GM18517 (cell line): ENCODE data around the gene SHANK3.

Experiments used
- ATAC-seq: cut with Tn5 transposase; IDR thresholded peaks from one replicate; pipeline ENCODE4 v1.9.1; 2021; ENCODE audit warnings: mild to moderate bottlenecking, moderate library complexity; ENCODE audit not compliant: unreplicated experiment

SHANK3 gene

DNA sequence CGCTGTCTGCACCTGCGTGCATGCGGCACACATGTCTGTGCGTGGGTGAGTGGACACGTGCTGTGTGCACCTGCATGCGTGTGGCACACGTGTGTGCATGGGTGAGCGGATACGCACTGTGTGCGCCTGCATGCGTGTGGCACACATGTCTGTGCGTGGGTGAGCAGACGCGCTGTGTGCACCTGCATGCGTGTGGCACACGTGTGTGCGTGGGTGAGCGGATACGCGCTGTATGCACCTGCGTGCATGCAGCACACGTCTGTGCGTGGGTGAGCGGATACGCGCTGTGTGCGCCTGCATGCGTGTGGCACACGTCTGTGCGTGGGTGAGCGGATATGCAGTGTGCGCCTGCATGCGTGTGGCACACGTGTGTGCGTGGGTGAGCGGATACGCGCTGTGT lies 38.3 kb downstream of the SHANK3 start:
- ATAC-seq = no peak

DNA sequence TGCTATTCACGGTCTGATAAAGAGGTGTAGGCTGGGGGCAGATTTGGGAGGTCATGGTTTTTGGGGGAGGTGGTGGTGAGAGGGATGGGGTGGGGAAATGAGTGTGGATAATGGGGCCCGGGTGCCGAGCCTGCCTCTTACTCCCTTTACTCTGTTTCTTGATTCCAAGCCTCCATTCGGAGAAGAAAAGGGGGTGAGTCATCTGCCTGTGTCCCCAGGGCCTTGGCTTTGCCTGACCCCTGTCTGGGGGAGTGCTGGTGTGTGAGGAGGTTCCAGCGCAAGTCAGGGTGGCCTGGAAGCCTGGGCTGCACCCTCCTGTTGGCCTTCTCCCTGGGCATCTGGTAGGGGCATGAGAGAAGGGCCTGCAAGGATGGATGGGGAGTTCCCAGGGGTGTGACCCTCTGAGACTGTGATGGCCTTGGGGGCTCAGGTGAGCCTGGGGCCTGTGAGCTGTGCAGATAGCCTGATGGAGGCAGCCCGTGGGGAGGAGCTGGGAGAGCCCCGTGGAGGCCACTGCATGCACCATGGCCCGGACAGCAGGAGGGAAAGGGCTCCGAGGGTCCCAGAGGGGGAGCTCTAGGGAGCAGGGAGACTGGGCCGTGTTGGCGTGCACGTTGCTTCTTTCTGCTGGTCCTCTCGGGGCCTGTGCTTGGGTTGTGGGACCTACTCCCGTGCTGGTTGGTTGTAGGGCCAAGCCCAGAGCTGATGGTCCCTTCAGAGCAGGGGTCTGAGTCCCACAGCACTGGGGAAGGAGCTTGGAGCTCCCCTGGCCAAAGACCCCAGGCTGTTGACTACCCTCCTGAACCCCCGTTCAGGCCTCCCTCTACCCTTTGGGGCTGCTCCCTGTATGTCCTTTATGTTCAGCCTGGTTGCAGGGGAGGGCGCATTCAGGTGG lies 39.1 kb downstream of the SHANK3 start:
- ATAC-seq = no peak

DNA sequence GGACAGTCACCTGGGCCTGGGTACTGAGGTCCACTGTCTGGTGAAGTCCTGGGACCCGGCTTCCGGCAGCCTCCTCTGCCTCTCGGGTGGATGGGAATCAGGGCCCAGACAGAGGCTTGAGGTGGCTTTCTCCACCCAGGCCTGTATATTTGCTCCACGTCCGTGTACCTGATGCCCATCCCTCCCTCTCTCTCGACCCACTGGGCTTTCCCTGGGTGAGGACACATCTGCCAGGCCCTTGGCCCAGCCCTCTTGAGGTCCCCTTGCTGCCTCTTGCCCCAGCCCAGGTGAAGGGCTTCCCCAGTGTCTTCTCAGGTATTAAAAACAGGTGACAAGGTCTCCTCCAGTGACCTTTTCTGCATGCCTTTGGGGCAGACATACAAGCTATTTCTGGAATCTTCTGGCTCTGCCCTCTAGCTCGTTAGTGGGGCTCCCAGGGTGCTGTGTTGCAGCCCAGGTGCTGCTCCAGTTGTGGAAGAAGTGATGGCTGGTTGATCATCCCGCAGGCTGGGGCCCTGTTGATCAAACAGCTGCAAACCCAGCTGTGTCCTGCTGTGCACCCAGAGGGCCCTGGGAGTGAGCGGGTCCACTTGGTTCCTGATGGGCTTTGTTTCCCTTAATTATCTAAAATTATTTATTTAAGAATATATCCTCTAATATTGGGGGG lies 39.9 kb downstream of the SHANK3 start:
- ATAC-seq = no peak

DNA sequence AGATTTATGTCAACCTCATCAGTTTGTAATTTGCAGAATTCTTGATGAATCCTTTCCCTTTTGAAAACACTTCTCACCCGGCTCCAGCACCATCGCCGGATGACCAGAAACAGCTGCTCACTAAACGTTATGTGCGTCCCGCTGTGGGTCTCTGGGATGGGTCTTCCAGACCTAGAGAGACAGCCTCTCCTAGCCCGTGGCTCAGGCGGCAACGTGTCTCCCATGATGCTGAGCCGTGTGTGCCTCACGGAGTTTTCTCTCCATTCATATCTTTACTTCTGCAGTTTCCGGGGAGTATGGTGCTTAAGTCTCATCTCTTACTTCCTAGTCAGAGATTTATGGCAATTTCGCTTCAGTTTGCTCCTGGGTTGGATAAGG lies 40.4 kb downstream of the SHANK3 start:
- no peak for ATAC-seq

DNA sequence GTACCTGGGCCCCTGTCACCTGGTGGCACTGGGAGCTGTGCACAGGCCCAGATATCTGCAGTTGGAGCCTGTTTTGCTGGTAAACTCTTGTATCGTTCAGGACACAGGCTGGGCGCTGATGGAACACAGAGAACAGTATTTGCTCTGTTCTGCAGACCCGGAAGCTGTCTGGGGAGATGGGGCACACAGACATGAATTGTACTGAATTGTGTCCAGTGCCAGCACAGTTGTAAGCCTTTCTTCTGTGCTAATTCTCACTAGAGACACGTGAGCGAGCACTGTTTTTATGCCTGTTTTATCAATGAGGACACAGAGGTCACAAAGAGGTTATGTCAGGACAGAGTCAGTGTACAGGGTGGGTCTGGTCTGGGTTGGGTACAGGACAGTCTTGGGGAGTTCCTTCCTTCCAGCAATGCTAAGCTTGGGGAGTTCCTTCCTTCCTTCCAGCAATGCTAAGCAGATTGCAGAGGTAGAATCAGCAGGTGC lies 41.0 kb downstream of the SHANK3 start:
- no peak for ATAC-seq

DNA sequence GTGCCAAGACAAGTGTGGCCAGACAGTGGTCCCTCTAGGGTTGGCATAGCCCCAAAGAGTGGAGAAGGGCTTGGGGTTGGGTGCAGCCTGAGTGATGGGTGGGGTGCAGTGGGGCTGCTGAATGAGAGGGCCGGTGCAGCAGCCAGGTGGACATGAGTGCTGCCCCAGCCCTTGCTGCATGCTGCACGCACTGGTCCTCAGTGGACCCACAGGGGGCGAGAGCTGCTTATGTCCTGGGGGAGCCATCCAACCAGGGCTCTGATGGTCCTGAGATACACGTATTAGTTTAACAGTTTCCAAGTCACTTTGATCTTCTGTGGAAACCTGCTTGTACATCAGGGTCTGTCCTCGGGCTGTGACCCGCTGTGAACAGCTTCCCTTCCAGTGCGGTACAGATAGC lies 41.5 kb downstream of the SHANK3 start:
- ATAC-seq = no peak

DNA sequence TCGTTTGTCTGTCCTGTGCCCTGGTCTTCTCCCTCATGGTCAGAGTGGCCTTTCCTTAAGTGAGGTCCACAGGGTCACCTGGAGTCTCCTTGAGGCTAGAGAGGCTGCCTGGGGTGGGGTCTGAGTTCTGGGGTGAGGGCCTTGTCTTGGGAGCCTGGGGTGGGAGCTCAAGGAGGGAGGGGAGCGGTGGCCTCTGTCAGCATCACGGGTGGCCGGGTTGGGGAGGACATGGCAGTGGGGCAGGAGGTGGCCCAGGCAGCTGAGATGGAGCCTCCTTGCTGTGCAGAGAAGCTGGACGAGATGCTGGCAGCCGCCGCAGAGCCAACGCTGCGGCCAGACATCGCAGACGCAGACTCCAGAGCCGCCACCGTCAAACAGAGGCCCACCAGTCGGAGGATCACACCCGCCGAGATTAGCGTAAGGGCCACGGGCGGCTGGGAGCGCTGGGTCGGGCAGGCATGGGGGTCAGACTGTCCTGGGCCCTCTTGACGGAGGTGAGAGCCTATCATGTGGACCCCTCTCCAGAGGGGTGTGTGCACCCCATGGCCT lies 42.1 kb downstream of the SHANK3 start:
- no peak for ATAC-seq

DNA sequence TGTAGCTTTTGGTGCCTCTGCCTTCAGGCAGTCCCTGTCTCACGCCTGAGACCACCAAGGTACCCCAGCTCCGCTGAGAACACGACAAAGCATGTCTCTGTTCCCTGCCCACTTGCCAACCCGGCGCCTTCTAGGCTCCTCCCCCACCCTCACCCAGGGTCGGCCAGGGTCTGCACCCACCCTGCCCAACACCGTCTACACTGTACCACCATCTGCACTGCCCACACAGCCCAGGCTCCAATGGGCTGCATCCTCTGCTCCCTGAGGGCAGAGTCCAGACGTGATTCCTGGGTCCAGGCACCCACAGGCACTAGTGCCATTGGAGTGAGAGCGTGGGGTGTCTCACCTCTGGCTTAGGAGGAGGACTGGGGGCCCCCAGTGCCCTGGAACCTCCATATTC lies 42.6 kb downstream of the SHANK3 start:
- no peak for ATAC-seq

DNA sequence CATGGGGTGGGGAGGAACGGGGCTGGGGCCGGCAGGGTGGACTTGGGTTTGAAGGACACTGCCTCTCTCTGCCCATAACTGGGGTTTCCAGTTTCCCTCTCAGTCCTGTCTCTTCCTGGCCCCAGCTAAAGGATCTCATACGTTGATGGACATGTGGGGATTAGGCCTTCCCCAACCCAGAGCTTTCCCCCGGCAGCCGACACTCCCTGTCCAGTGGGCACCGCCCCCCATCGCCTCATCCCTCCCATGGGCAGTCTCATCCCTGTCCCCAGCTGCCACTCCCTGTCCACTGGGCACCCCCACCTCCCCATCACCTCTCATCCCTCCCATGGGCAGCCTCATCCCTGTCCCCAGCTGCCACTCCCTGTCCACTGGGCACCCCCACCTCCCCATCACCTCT lies 43.2 kb downstream of the SHANK3 start:
- ATAC-seq = no peak

DNA sequence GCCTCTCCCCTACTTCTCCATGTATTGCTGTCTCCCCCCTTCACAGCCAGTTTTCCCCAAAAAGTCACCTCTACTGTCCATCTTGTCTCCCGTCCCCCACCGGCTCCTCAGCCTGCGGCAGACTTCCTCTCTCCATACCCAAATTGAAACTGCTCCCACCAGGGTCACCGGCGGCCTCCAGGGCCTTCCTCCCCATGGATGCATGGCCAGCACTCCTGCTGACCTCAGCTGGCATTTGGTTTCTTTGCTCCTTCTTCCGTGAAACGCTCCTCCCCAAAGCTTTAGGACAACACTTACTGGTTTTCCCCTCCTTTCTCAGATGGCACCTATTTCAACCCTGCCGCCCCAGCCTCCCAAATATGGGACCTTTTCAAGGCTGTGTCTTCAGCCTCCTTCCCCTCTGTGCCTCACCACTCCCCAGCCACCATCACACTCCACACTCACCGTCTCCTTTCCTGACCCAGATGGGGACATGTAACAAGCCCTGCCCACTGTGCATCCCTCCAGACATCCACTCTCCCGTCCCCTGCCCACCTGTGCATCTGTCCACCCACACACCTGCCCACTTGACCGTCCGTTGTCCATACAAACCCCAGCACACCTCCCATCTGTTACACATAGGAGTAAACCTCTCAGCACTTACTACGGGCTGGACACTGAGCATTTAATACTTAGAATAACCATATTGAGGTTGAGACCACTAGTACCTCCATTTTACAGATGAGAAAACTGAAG lies 43.8 kb downstream of the SHANK3 start:
- no peak for ATAC-seq

DNA sequence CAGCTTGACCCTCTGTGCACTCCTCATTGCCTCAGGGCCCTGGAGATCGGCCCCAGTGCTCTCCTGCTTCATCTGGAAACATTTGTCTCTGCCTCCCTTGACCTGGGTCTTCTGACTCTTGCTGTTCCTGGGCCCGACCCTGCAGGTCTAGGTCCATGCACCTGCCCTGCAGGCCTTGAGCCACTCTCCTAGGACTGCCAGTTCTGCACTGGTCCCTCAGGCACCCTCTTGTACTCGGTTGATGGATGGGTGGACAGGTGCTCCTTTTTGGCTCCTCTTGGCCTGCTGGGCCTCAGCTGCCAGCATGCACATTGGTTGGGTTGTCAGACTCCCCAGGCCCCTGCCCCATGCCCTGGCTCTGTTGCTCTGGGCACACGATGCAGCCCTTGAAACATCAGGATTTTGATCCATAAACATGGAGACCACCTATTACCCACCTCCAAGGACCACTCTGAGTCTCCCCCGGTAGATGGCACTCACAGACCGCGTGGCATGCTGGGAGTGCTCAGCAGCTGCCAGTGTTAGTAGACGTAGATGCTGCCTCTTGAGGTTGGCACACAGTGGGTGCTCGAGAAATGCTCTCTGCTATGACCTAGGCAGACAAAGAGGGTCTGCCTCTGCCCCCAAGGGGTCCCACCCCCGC lies 45.2 kb downstream of the SHANK3 start:
- ATAC-seq = no peak

DNA sequence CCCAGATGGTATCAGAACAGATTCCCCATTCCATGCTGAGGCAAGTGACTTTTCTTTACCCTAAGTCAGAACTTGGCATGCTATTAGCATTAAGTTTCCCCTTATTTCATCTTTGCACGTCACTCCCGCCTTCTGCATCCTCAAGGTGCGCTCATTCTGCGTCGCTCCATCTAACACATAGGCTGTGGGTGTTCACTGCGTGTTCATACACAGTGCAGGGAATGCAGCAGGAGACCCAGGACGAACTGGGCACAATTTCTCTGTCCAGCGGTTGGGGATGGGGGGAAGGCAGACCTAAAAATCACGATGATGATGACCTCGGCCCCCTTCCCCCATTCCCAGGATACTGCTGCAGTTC lies 45.7 kb downstream of the SHANK3 start:
- no peak for ATAC-seq

DNA sequence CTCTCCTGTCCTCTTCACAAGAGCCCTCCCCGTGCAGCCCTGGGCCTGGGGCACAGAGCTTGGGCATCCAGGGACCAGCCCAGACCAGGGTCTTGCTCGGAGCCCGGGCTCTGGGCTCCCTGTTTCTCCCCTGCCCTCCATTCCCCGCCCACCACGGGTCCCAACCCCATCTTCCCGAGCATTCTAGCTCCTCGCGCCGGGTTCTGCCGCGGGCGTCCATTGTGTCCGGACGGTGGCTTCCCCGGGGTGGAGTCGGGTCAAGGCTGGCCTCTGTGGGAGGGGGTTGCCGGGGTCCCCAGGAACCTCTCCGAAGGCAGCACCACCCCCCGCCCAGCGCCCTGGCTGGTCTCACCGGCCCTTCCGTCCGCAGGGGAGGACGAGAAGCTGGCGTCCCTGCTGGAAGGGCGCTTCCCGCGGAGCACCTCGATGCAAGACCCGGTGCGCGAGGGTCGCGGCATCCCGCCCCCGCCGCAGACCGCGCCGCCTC lies 47.2 kb downstream of the SHANK3 start:
- no peak for ATAC-seq

DNA sequence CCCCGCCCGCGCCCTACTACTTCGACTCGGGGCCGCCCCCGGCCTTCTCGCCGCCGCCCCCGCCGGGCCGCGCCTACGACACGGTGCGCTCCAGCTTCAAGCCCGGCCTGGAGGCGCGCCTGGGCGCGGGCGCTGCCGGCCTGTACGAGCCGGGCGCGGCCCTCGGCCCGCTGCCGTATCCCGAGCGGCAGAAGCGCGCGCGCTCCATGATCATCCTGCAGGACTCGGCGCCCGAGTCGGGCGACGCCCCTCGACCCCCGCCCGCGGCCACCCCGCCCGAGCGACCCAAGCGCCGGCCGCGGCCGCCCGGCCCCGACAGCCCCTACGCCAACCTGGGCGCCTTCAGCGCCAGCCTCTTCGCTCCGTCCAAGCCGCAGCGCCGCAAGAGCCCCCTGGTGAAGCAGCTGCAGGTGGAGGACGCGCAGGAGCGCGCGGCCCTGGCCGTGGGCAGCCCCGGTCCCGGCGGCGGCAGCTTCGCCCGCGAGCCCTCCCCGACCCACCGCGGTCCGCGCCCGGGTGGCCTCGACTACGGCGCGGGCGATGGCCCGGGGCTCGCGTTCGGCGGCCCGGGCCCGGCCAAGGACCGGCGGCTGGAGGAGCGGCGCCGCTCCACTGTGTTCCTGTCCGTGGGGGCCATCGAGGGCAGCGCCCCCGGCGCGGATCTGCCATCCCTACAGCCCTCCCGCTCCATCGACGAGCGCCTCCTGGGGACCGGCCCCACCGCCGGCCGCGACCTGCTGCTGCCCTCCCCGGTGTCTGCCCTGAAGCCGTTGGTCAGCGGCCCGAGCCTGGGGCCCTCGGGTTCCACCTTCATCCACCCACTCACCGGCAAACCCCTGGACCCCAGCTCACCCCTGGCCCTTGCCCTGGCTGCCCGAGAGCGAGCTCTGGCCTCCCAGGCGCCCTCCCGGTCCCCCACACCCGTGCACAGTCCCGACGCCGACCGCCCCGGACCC lies 48.0 kb downstream of the SHANK3 start:
- no peak for ATAC-seq

DNA sequence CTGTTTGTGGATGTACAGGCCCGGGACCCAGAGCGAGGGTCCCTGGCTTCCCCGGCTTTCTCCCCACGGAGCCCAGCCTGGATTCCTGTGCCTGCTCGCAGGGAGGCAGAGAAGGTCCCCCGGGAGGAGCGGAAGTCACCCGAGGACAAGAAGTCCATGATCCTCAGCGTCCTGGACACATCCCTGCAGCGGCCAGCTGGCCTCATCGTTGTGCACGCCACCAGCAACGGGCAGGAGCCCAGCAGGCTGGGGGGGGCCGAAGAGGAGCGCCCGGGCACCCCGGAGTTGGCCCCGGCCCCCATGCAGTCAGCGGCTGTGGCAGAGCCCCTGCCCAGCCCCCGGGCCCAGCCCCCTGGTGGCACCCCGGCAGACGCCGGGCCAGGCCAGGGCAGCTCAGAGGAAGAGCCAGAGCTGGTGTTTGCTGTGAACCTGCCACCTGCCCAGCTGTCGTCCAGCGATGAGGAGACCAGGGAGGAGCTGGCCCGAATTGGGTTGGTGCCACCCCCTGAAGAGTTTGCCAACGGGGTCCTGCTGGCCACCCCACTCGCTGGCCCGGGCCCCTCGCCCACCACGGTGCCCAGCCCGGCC lies 48.7 kb downstream of the SHANK3 start:
- ATAC-seq = no peak

DNA sequence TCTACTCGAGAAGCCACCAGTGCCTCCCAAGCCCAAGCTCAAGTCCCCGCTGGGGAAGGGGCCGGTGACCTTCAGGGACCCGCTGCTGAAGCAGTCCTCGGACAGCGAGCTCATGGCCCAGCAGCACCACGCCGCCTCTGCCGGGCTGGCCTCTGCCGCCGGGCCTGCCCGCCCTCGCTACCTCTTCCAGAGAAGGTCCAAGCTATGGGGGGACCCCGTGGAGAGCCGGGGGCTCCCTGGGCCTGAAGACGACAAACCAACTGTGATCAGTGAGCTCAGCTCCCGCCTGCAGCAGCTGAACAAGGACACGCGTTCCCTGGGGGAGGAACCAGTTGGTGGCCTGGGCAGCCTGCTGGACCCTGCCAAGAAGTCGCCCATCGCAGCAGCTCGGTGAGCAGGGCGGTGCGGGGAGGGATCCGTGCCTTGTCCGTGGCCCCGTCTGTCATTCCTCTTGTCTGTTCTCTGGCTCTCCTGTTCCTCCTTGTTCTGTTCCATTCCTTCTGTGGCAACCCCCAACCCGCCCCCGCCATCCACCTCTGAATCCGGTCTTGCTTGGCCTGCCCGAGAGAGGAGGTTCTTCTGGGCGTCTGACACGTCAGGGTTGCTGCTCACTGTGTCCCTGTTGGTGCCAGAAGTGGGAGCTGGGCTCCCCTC lies 49.6 kb downstream of the SHANK3 start:
- no peak for ATAC-seq
